SHP77 treated with DMSO at 0.1 percent for 48 hours (cell line): ENCODE measurements around the gene RNF224.
"Not testable (repeated sequence)": the region's sequence is repeated elsewhere in the genome, so short reads cannot be mapped to it uniquely, and the experiment has no call there.

Experiments used
- DNase-seq: peaks from one replicate; lab custom pipeline; 2025; lab: John Stamatoyannopoulos, UW

Gene RNF224

GRCh38 chr9:137240841-137241489 lies 13.7 kb downstream of the RNF224 start, which contains the start of gene TUBB4B:
TUBB4B (plus strand) TSS chr9:137241287; CDS start chr9:137241361, 74 bp downstream.
- DNase-seq, result peak; percentile 99

- no peak for DNase-seq
Measured at GRCh38 chr9:137241490-137242268, 14.4 kb downstream of the RNF224 start.

- no peak for DNase-seq
Measured at GRCh38 chr9:137242269-137243203, 15.2 kb downstream of the RNF224 start.

- not testable (repeated sequence) for DNase-seq
Measured at GRCh38 chr9:137243266-137243625, 15.9 kb downstream of the RNF224 start.

GRCh38 chr9:137243626-137244485 lies 16.6 kb downstream of the RNF224 start:
- no peak for DNase-seq

- no peak for DNase-seq
Measured at GRCh38 chr9:137244486-137245449, 17.5 kb downstream of the RNF224 start.

GRCh38 chr9:137245450-137246421 lies 18.4 kb downstream of the RNF224 start:
- DNase-seq, result no peak

GRCh38 chr9:137247135-137247915 lies 20.0 kb downstream of the RNF224 start:
- no peak for DNase-seq

- DNase-seq, result no peak
Measured at GRCh38 chr9:137247916-137248175, 20.5 kb downstream of the RNF224 start.

- no peak for DNase-seq
Measured at GRCh38 chr9:137250329-137251193, 23.3 kb downstream of the RNF224 start.

- DNase-seq, result no peak
Measured at GRCh38 chr9:137251194-137251461, 23.8 kb downstream of the RNF224 start, which contains the start of gene STPG3. STPG3 (plus strand) TSS chr9:137251286; CDS start chr9:137251287, 1 bp downstream.

- DNase-seq, result no peak
Measured at GRCh38 chr9:137251490-137252268, 24.4 kb downstream of the RNF224 start.

GRCh38 chr9:137252555-137253506 lies 25.5 kb downstream of the RNF224 start:
- no peak for DNase-seq

GRCh38 chr9:137253717-137254623 lies 26.7 kb downstream of the RNF224 start:
- DNase-seq, result no peak
